ENCODE data around the gene PDZK1IP1. TPM values are rescaled to one million over a fixed set of nuclear protein-coding genes. Genes with fewer than 3 reads are reported as not detected.
"Not testable (repeated sequence)": the region's sequence is repeated elsewhere in the genome, so short reads cannot be mapped to it uniquely, and the experiment has no call there.

Gene PDZK1IP1
- total RNA-seq, 4 donors from 2014 or later, result 0.78 to 13.0 TPM; not detected in 2

DNA sequence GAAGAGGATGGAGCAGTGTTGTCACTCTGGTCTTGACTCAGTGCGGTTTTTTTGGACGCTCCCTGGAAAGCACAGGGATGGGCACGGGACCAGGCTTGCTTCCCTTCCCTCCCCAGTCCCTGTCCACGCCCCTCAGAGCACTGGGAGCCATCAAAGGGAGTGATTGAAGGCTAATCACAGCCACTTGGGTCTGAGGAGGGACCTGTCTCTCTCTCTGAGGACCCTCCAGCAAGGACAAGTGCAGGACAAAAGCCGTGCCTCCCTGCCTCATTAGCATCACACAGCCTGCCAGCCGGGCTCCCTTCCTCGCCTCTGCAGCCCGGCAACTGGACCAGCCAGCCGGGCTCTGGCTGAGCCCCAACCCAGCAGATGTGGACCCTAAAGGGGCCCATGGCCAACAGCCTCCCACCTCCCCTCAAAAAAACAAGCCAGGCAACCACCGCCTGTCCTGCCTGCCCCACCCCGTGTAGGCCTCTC is 18.6 kb upstream of the PDZK1IP1 start:
- H3K27me3 ChIP-seq, result peaks cover 53% of the 10 kb centered on the region
- peaks cover 0 to 5% (median 0%) of the 10 kb centered on the region in 3 donors for H3K4me1 ChIP-seq
- H3K27ac ChIP-seq, result no peak overlapping the region
- no peaks in the 10 kb centered on the region for H3K36me3 ChIP-seq
- TF ChIP-seq, protein P1, sequence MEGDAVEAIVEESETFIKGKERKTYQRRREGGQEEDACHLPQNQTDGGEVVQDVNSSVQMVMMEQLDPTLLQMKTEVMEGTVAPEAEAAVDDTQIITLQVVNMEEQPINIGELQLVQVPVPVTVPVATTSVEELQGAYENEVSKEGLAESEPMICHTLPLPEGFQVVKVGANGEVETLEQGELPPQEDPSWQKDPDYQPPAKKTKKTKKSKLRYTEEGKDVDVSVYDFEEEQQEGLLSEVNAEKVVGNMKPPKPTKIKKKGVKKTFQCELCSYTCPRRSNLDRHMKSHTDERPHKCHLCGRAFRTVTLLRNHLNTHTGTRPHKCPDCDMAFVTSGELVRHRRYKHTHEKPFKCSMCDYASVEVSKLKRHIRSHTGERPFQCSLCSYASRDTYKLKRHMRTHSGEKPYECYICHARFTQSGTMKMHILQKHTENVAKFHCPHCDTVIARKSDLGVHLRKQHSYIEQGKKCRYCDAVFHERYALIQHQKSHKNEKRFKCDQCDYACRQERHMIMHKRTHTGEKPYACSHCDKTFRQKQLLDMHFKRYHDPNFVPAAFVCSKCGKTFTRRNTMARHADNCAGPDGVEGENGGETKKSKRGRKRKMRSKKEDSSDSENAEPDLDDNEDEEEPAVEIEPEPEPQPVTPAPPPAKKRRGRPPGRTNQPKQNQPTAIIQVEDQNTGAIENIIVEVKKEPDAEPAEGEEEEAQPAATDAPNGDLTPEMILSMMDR (IDR thresholded peaks at IDR 0.05), result no peak
- TF ChIP-seq POLR2AphosphoS5 (IDR thresholded peaks at IDR 0.05) (no peak), POLR2A (IDR thresholded peaks at IDR 0.05) (no peak), EP300 (IDR thresholded peaks at IDR 0.05) (no peak)
- WGBS, 2 donors (ENCODE audit: low coverage in 1 of 2), result 47 to 100% methylated on average over 1 to 8 of the region's 11 CpGs
- H3K4me3 ChIP-seq, result no peak overlapping the region
- no peak for ATAC-seq
- no peaks in the 10 kb centered on the region for H3K9me3 ChIP-seq

- H3K27ac ChIP-seq, result no peak overlapping the region
- peaks cover 0 to 4% (median 0%) of the 10 kb centered on the region in 3 donors for H3K9me3 ChIP-seq
- peaks cover 48% of the 10 kb centered on the region for H3K27me3 ChIP-seq
- H3K36me3 ChIP-seq, result no peaks in the 10 kb centered on the region
- TF ChIP-seq EP300 (IDR thresholded peaks at IDR 0.05) (no peak), POLR2A (IDR thresholded peaks at IDR 0.05) (no peak)
- ATAC-seq, result no peak
- no peak overlapping the region for H3K4me3 ChIP-seq
- 30% methylated on average over 2 of the region's 8 CpGs; no CpG with 5 or more reads in 1 of the 2 donors for WGBS, 2 donors (ENCODE audit: low coverage in 1 of 2)
- peaks cover 0 to 5% (median 0%) of the 10 kb centered on the region in 3 donors for H3K4me1 ChIP-seq
Observed at GRCh38 chr1:47207803-47208373, 18.1 kb upstream of the PDZK1IP1 start.

DNA sequence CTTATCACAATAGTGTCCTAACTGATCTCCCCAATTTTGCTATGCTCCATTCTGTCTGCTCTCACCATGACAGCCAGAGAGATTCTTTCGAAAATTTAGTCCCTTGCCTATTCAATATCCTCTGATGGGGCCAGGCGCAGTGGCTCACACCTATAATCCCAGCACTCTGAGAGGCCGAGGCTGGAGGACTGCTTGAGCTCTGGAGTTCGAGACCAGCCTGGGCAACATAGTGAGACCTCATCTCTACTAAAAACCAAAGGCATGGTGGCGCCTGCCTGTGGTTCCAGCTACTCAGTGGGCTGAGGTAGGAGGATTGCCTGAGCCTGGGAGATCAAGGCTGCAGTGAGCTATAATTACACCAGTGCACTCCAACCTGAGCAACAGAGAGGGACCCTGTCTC is 16.1 kb upstream of the PDZK1IP1 start:
- WGBS, 2 donors (ENCODE audit: low coverage in 1 of 2), result 75 to 86% methylated on average over 1 of the region's 5 CpGs
- no peak for TF ChIP-seq EP300 (IDR thresholded peaks at IDR 0.05)
- no peak for TF ChIP-seq POLR2AphosphoS5 (IDR thresholded peaks at IDR 0.05)
- TF ChIP-seq, protein P1 (IDR thresholded peaks at IDR 0.05), result no peak
- TF ChIP-seq POLR2A (IDR thresholded peaks at IDR 0.05), result no peak
- Histone ChIP-seq H3K27ac (no peak overlapping the region), H3K4me3 (no peak overlapping the region), H3K36me3 (no peaks in the 10 kb centered on the region), H3K27me3 (peaks cover 52% of the 10 kb centered on the region), H3K4me1 (no peaks in the 10 kb centered on the region), H3K9me3 (peaks cover 0 to 9% (median 0%) of the 10 kb centered on the region in 3 donors)
- no peak for ATAC-seq

GRCh38 chr1:47203504-47203903 is 13.7 kb upstream of the PDZK1IP1 start:
- not testable (repeated sequence) for H3K4me3 ChIP-seq, H3K9me3 ChIP-seq, H3K4me1 ChIP-seq, H3K36me3 ChIP-seq, ATAC-seq, H3K27ac ChIP-seq
- peaks cover 54% of the 10 kb centered on the region for H3K27me3 ChIP-seq
- WGBS, 2 donors (ENCODE audit: low coverage in 1 of 2), result 63 to 78% methylated on average over 2 of the region's 2 CpGs

GRCh38 chr1:47201179-47201578 is 11.3 kb upstream of the PDZK1IP1 start:
- no peak for ATAC-seq
- Histone ChIP-seq H3K27ac (no peak overlapping the region), H3K36me3 (no peaks in the 10 kb centered on the region), H3K9me3 (peaks cover 0 to 9% (median 0%) of the 10 kb centered on the region in 3 donors), H3K27me3 (peaks cover 60% of the 10 kb centered on the region), H3K4me3 (no peak overlapping the region), H3K4me1 (no peaks in the 10 kb centered on the region)
- WGBS, 2 donors (ENCODE audit: low coverage in 1 of 2), result 23 to 83% methylated on average over 1 to 3 of the region's 4 CpGs
- no peak for TF ChIP-seq POLR2A (IDR thresholded peaks at IDR 0.05)
- no peak for TF ChIP-seq EP300 (IDR thresholded peaks at IDR 0.05)
- no peak for TF ChIP-seq POLR2AphosphoS5 (IDR thresholded peaks at IDR 0.05)
- TF ChIP-seq, protein P1 (IDR thresholded peaks at IDR 0.05), result no peak

- H3K27me3 ChIP-seq, result peaks cover 63% of the 10 kb centered on the region
- peaks cover 0 to under 1% (median 0%) of the 10 kb centered on the region in 3 donors for H3K4me1 ChIP-seq
- 74 to 76% methylated on average over 3 to 4 of the region's 4 CpGs for WGBS, 2 donors (ENCODE audit: low coverage in 1 of 2)
Observed at GRCh38 chr1:47198214-47198613, 8.4 kb upstream of the PDZK1IP1 start.

More at GRCh38 chr1:47198214-47198613, 8.4 kb upstream of the PDZK1IP1 start:
- H3K9me3 ChIP-seq, result peaks cover 0 to 8% (median 0%) of the 10 kb centered on the region in 3 donors
- ATAC-seq, result no peak
- TF ChIP-seq, protein P1 (IDR thresholded peaks at IDR 0.05), result no peak
- no peak for TF ChIP-seq EP300 (IDR thresholded peaks at IDR 0.05)
- no peak for TF ChIP-seq POLR2AphosphoS5 (IDR thresholded peaks at IDR 0.05)
- TF ChIP-seq POLR2A (IDR thresholded peaks at IDR 0.05), result no peak
- H3K36me3 ChIP-seq, result no peaks in the 10 kb centered on the region
- no peak overlapping the region for H3K27ac ChIP-seq
- H3K4me3 ChIP-seq, result no peak overlapping the region

Data from gastroesophageal sphincter (tissue), 4 donors.